ENCODE measurements around the gene MAOA.

DNA sequence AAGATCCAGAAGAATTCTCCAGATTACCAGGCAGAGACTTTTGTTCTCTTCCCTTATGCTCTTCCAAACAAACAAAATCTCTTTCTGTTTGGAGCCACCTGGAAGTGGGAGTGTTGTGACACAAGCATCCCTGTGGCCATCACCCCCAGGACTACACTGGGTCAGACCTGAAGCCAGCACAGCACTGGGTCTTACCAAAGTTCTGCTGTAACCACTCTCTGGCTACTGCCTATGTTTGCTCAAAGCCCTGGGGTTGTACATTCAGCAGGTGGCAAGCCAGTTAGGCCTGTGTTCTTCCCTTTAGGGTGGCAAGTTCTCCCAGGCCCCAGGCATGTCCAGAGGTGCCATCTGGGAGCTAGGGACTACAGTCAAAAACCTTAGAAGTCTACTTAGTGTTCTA, 43.7 kb upstream of the MAOA start:
- TF ChIP-seq, protein P1, sequence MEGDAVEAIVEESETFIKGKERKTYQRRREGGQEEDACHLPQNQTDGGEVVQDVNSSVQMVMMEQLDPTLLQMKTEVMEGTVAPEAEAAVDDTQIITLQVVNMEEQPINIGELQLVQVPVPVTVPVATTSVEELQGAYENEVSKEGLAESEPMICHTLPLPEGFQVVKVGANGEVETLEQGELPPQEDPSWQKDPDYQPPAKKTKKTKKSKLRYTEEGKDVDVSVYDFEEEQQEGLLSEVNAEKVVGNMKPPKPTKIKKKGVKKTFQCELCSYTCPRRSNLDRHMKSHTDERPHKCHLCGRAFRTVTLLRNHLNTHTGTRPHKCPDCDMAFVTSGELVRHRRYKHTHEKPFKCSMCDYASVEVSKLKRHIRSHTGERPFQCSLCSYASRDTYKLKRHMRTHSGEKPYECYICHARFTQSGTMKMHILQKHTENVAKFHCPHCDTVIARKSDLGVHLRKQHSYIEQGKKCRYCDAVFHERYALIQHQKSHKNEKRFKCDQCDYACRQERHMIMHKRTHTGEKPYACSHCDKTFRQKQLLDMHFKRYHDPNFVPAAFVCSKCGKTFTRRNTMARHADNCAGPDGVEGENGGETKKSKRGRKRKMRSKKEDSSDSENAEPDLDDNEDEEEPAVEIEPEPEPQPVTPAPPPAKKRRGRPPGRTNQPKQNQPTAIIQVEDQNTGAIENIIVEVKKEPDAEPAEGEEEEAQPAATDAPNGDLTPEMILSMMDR (IDR thresholded peaks at IDR 0.05) = no peak
- no peak for TF ChIP-seq POLR2A (IDR thresholded peaks at IDR 0.05)
